HG03095 (cell line): ENCODE measurements around the gene THOC2.
"Not testable (repeated sequence)": the region's sequence is repeated elsewhere in the genome, so short reads cannot be mapped to it uniquely, and the experiment has no call there.

Experiments
- ATAC-seq: cut with Tn5 transposase; IDR thresholded peaks from one replicate; pipeline ENCODE4 v1.9.1; 2021; ENCODE audit warnings: moderate library complexity; ENCODE audit not compliant: unreplicated experiment

The THOC2 gene

GRCh38 chrX:123738378-123738940 lies 5.6 kb upstream of the THOC2 start:
- ATAC-seq, result no peak

DNA sequence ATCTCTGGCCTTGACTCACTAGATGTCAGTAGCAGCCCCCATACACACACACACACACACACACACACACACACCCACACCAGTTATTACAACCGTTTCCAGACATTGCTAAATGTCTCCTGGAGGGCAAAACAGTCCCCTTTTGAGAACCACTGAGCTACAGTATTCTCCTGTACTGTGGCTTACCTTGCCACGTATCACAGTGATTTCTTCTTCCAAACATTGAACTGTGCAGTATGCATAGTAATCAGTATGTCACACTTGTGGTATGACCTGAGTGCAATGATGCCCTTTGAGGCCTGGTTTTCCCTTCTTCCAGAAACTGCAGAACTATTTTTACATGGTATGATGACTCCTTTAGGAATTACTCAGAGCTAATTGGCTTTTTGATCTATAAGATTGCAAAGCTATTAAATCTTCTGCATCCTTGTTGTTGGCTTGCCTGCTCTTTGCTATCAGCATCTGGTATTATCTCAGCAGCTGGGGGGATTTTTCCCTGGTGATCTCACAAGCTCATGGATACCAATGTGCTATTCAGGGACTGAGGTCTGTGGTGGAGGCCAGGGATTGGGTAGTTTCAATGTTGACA lies 3.6 kb upstream of the THOC2 start:
- no peak for ATAC-seq

DNA sequence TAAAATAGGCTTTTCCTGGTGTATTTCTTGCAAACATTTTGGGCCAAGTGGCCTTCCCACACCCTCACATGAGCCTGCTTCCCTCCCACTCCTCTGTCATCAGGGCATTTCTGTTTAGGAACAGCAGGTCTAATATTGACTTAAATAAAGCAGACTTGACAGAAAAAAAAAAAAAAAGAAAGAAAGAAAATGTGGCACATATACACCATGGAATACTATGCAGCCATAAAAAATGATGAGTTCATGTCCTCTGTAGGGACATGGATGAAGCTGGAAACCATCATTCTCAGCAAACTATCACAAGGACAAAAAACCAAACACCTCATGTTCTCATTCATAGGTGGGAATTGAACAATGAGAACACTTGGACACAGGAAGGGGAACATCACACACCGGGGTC lies 2.3 kb upstream of the THOC2 start:
- not testable (repeated sequence) for ATAC-seq

DNA sequence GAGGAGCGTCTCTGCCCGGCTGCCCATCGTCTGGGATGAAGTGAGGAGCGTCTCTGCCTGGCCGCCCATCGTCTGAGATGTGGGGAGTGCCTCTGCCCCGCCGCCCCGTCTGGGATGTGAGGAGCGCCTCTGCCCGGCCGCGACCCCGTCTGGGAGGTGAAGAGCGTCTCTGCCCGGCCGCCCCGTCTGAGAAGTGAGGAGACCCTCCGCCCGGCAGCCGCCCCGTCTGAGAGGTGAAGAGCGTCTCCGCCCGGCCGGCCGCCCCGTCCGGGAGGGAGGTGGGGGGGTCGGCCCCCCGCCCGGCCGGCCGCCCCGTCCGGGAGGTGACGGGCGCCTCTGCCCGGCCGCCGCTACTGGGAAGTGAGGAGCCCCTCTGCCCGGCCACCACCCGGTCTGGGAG lies 1.2 kb upstream of the THOC2 start:
- ATAC-seq, result not testable (repeated sequence)

DNA sequence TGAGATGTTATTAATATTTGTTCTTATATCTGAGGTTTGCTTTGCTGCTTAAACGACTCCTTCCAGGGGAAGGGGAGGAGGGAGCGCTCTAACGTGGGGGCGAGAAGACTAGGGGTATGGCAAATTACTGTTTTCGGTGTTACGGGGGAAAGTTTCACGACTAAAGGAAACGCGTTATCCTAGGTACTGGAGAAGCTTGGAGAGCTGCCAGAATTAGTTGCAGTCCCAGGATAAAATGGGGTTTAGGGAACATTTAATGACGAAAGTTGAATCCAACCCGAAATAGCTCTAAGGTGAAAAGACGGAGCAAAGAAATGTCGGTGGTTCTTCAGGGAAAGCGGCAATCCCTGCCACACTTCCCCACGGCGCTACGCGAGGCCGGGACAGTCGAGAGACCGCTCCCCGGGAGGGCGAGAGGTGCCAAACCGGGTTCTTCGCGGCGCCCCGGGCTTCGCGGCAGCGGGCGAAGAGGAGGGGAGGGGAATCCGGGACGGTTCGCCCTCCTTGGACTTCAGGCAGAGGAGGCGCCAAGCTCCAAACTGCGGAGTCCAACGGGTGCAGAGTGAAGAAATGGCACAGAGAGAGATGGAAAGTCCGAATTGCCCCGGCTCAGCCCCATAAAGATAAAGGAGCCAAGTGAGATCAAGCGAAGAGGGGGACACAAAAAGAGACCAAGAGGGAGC lies 724 bp downstream of the THOC2 start:
- peak; percentile 12 for ATAC-seq

DNA sequence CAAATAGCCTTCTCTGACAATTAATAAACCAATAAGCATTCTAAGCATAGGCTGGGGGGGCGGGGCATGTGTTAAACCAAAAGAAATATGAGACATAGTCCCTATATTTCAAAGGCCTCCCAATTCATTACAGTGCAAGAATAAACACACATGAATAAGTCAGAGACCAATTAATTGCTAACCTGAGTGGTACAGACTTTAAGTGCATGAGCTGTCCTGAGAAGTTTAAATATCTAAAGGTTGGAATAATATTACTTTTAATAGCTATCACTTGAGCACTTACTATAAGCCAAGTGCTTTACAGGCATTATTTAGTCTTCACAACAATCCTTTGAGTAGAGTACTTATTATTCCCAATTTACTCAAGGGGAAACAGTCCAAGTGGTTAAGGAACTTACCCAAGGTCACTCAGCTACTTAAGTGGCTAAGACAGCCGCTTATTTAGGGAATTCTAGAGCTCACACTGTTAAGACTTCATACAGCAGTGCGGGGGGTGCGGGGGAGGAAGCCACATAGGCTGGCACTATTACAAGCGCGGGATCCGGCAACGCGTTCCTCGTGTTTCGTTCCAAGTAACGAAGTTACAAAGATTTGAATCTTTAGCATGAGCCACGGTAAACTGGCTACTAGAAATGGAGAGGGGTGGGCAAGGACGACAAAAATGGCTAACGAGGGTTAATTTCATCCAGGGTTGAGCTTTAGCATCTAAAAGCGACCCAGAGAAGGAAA lies 1.4 kb downstream of the THOC2 start:
- ATAC-seq, result no peak

GRCh38 chrX:123728554-123728953 lies 4.3 kb downstream of the THOC2 start:
- ATAC-seq, result no peak

DNA sequence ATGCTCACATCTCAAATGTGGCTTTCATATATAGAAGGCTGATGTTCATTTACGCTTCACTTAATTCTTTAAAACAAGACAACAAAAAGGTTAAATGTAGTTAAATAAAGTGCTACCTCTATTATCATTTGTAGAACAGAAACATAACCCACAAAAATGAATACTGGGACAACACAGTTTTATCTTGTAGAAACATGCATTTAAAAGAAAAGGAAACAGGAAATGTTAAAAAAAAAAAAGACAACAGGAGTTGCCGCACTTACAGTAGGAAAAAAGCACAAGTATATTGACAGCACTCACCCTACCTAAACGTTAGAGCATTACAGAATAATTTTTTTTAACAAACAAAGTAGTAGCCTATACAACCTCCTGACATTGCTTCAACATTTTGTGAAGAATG lies 4.8 kb downstream of the THOC2 start:
- ATAC-seq, result no peak

- not testable (repeated sequence) for ATAC-seq
Measured at GRCh38 chrX:123722193-123722592, 10.7 kb downstream of the THOC2 start.

- no peak for ATAC-seq
Measured at GRCh38 chrX:123720486-123720885, 12.4 kb downstream of the THOC2 start.

DNA sequence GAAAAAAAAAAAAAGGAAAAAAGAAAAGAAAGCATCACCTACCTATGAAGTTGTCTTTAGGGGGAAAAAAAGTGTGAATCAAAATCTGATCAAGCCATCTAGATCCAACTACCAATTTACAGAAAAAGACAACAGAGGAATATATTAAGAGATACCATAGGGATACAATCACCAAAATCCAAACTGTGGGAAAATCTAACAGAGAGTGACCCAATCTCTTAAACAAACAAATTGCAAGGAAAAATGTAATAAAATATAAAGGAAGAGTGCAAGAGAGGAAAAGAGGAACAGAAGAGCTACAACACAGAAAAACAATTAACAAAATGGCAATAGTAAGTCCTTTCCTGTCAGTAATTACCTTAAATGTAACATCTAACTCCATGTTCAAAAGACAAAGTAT lies 19.0 kb downstream of the THOC2 start:
- ATAC-seq, result no peak

GRCh38 chrX:123713434-123713833 lies 19.4 kb downstream of the THOC2 start:
- no peak for ATAC-seq

DNA sequence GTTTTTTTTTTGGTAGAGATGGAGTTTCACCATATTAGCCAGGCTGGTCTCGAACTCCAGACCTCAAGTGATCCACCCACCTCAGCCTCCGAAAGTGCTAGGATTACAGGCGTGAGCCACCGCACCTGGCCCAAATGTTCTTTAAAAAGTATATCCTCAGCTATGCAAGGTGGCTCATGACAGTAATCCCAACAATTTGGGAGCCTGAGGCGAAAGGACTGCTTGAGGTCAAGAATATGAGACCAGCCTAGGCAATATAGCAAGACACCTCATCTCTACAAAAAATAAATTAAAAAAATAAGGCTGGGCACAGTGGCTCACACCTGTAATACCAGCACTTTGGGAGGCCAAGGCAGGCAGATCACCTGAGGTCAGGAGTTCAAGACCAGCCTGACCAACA lies 21.7 kb downstream of the THOC2 start:
- ATAC-seq, result not testable (repeated sequence)

GRCh38 chrX:123704781-123705180 lies 28.1 kb downstream of the THOC2 start:
- no peak for ATAC-seq

DNA sequence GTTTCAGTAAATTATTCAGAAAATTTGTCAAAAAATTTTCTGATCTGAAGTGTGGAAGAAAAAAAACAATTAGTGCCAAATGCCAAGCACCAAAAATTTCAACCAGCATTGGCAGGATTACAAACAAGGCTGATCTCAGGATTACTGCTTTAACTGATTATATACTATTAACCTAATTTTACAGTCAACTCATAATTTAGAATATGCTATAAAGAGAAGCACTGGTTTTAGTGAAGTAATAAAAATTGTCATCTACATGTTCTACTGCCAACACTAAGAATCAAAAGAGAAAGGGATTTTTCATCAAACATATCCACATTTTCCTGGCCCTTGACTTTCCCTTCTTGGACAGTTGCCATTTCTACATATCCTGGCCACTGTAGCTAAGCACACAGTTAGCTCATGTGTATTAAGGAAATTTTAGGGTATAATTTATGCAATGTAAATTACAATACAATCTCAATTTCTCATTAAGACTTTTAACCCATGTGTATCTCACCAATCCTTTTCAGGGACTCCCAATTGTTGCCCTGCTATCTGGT lies 33.8 kb downstream of the THOC2 start:
- ATAC-seq, result no peak

DNA sequence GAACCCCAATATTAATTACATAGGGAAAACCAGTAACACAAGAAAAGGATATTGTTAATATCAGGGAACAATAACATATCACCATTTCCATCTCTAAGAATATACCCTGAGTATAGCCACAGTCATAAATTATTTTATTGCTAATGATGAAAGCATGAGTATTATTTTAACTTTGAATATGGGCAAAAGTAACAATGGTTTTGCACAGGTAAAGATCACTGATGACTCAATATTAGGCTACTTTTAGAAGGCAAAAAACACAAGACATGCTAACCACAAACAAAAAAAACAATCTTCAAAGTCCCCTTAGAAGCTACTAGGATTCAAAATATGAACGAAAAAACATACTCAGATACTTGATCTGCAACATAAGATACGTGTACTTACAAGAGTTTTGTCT lies 36.5 kb downstream of the THOC2 start:
- ATAC-seq, result no peak

GRCh38 chrX:123695242-123695641 lies 37.6 kb downstream of the THOC2 start:
- ATAC-seq, result no peak

DNA sequence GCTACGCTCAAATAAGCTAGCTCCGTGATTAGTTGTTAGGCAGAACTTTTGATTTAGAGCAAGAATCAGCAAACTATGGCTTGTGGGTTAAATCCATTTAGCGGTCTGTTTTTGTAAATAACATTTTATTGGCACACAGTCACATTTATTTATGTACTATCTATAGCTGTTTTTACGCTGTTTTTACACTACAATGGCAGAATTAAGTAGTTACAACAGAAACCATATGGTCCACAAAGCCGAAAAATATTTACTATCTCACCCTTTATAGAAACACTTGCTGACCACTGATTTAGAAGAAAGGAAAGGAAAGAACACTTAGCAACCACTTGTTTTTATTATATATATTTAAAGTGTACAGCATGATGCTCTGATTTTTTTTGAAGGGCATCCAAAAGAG lies 41.1 kb downstream of the THOC2 start:
- ATAC-seq, result no peak

GRCh38 chrX:123688524-123688923 lies 44.3 kb downstream of the THOC2 start:
- ATAC-seq, result no peak

DNA sequence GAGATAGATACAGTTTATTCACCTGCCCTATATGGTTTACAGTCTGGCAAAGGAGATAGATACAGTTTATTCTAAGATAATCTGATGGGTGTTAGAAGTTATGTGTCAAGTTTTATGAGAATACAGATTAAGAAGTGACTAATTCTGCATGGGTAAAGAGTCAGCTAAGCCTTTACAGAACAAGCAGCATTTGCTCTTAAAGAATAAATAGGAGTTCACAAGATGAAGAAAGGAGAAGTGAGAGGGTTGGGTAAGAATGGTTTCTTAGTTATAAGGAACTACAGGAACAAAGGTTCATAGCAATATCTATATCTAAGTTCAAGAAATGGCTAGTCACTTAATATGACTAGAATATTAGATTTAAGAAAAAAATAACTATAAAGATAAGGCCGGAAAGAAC lies 47.6 kb downstream of the THOC2 start:
- ATAC-seq, result no peak

DNA sequence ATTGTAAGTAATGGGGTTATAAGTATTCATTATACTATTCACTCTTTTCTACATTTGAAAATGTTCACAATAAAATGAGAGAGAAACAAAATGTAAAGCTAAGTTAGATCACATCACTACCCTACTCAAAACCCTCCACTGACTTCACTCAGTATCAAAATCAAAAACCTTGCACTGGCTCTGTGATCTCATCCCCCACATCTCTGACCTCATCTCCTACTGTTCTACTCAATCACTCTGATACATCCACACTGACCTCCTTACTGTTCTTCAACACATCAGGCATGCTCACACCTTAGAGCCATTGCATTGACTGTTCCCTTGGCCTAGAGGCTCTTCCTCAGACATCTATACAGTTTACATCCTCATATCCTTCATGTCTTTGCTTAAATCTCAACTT lies 50.7 kb downstream of the THOC2 start:
- no peak for ATAC-seq
